ENCODE results near the gene FGR. TPM values are rescaled to one million over a fixed set of nuclear protein-coding genes. Genes with fewer than 3 reads are reported as not detected.

The FGR gene
- total and polyA plus RNA-seq, 2 experiments from 2014 or later: 0.53 to 0.56 TPM

- TF ChIP-seq ZNF462 (CRISPR knock-in tag; IDR thresholded peaks at IDR 0.05): no peak
- TF ChIP-seq EZH2 (IDR thresholded peaks at IDR 0.05; ENCODE audit: low read depth, unreplicated experiment): no peak
- no peak for TF ChIP-seq ETS1 (IDR thresholded peaks at IDR 0.05)
- TF ChIP-seq STAT1 (IDR thresholded peaks at IDR 0.05; ENCODE audit: unreplicated experiment): no peak
- TF ChIP-seq EZH2phosphoT487 (IDR thresholded peaks at IDR 0.05; ENCODE audit: unreplicated experiment): no peak
- TF ChIP-seq POLR2AphosphoS5 (IDR thresholded peaks at IDR 0.05; ENCODE audit: low read depth): no peak
- no peak for TF ChIP-seq JUNB (IDR thresholded peaks at IDR 0.05; ENCODE audit: unreplicated experiment)
- no peak for TF ChIP-seq CREB1 (CRISPR knock-in tag; IDR thresholded peaks at IDR 0.05; ENCODE audit: low read depth)
- TF ChIP-seq ZNF331 (CRISPR knock-in tag; IDR thresholded peaks at IDR 0.05; ENCODE audit: low read depth): no peak
- no peak for TF ChIP-seq ZNF114 (CRISPR knock-in tag; IDR thresholded peaks at IDR 0.05)
Observed at GRCh38 chr1:27562534-27563340, 72.2 kb downstream of the FGR start (continued).

Small RNA genes lying within 50 kb of the gene (small RNA-seq; reads per million reads assigned to genes)
- gene AL031729.1 (ENCODE audit: low replicate concordance): not detected
- not detected for gene RNU6-949P (ENCODE audit: low replicate concordance)

Other genes with a start within 250 kb of the FGR start
- 6.6 and 9.1 TPM in 2 replicates for gene GPR3, start 242.6 kb downstream of the FGR start, total RNA-seq (2014; rRNA removed; shearing (Covaris generic))
- 5.8 and 5.9 TPM in 2 replicates for gene GPR3, start 242.6 kb downstream of the FGR start, polyA plus RNA-seq (2016; fragmentation: Nextera tagmentation; extraction: Ambion mirVana)
- 37.2 and 40.9 TPM in 2 replicates for gene WASF2, start 145.0 kb downstream of the FGR start, total RNA-seq (2014; rRNA removed; shearing (Covaris generic))
- gene WASF2, start 145.0 kb downstream of the FGR start, polyA plus RNA-seq (2016; fragmentation: Nextera tagmentation; extraction: Ambion mirVana): 89.5 and 95.6 TPM in 2 replicates
- gene AHDC1, start 31.0 kb downstream of the FGR start, total RNA-seq (2014; rRNA removed; shearing (Covaris generic)): 19.1 and 22.2 TPM in 2 replicates
- gene AHDC1, start 31.0 kb downstream of the FGR start, polyA plus RNA-seq (2016; fragmentation: Nextera tagmentation; extraction: Ambion mirVana): 6.8 and 8.3 TPM in 2 replicates
- gene IFI6, start 37.0 kb upstream of the FGR start, total RNA-seq (2014; rRNA removed; shearing (Covaris generic)): 6.3 and 9.4 TPM in 2 replicates
- gene IFI6, start 37.0 kb upstream of the FGR start, polyA plus RNA-seq (2016; fragmentation: Nextera tagmentation; extraction: Ambion mirVana): 15.6 and 16.0 TPM in 2 replicates
- 12.5 and 22.6 TPM in 2 replicates for gene FAM76A, start 90.8 kb upstream of the FGR start, total RNA-seq (2014; rRNA removed; shearing (Covaris generic))
- gene FAM76A, start 90.8 kb upstream of the FGR start, polyA plus RNA-seq (2016; fragmentation: Nextera tagmentation; extraction: Ambion mirVana): 12.7 and 13.8 TPM in 2 replicates
- gene STX12, start 138.0 kb upstream of the FGR start, total RNA-seq (2014; rRNA removed; shearing (Covaris generic)): 9.0 and 13.7 TPM in 2 replicates
- 5.1 and 6.1 TPM in 2 replicates for gene STX12, start 138.0 kb upstream of the FGR start, polyA plus RNA-seq (2016; fragmentation: Nextera tagmentation; extraction: Ambion mirVana)
- gene PPP1R8, start 195.6 kb upstream of the FGR start, total RNA-seq (2014; rRNA removed; shearing (Covaris generic)): 50.5 and 53.8 TPM in 2 replicates
- 13.4 and 13.6 TPM in 2 replicates for gene PPP1R8, start 195.6 kb upstream of the FGR start, polyA plus RNA-seq (2016; fragmentation: Nextera tagmentation; extraction: Ambion mirVana)
- gene THEMIS2, start 237.4 kb upstream of the FGR start, total RNA-seq (2014; rRNA removed; shearing (Covaris generic)): 19.3 and 32.4 TPM in 2 replicates
- 8.1 and 10.0 TPM in 2 replicates for gene THEMIS2, start 237.4 kb upstream of the FGR start, polyA plus RNA-seq (2016; fragmentation: Nextera tagmentation; extraction: Ambion mirVana)

Data from GM23338 (cell line).